HepG2 (cell line): ENCODE data around the gene RPL38. TPM values are rescaled to one million over a fixed set of nuclear protein-coding genes. Genes with fewer than 3 reads are reported as not detected.

Source experiments
- ATAC-seq: fragments of 200-7000 bp; cut with Tn5 transposase; 3 replicates; pipeline ENCODE4 v1.9.1; 2020; ENCODE audit warnings: mild to moderate bottlenecking, moderate library complexity
- BruUV-seq: library from RNA; stranded (reverse); fragments of 400-500 nt; replicated peaks from 2 replicates; lab custom pipeline; 2021; lab: Mats Ljungman, UMichigan
- CTCF ChIA-PET: fragments of 300-600 bp; formaldehyde crosslinking; extraction: SDS; loops from one replicate; lab custom pipeline; 2021; ENCODE audit warnings: low total read pairs, inconsistent platforms, low intra/inter-chr PET ratio; lab: Yijun Ruan, JAX
- POLR2A ChIA-PET: fragments of 350-600 bp; sonication (Branson Sonifier 250); formaldehyde crosslinking; loops from one replicate; lab custom pipeline; 2020; ENCODE audit warnings: antibody characterized with exemption, inconsistent platforms; lab: Yijun Ruan, JAX
- DNase-seq: peaks from one replicate; pipeline ENCODE4 v3.0.0-alpha.2; 2015; ENCODE audit warnings: low spot score
- FAIRE-seq: peaks from 3 replicates; lab custom pipeline; 2011; peaks lifted over from hg19 to GRCh38; lab: Jason Lieb, UNC
- H2AFZ ChIP-seq: one replicate; pipeline ENCODE4 v1.6.1; 2011; ENCODE audit warnings: low read length, inconsistent platforms
- H3K27ac ChIP-seq: fragments of 300-600 bp; 3 replicates; pipeline ENCODE4 v1.8.0; 2011; ENCODE audit warnings: mixed run types, mild to moderate bottlenecking, mixed read lengths, low read length, inconsistent platforms; ENCODE audit not compliant: insufficient read depth; ENCODE audit errors: extremely low read length
- H3K27me3 ChIP-seq, 2 experiments: fragments of 200-600 bp in 1 of 2; 2 replicates in 1 of 2; 3 replicates in 1 of 2; pipeline versions ENCODE4 v1.6.0 to v1.8.0; 2011; ENCODE audit warnings: low read length in 2 of 2, mild to moderate bottlenecking in 2 of 2, moderate library complexity in 2 of 2, inconsistent platforms in 1 of 2; ENCODE audit not compliant: insufficient read depth in 2 of 2, control insufficient read depth in 1 of 2
- H3K36me3 ChIP-seq, 2 experiments: fragments of 200-600 bp in 1 of 2; replicated peaks in 1 of 2; 2 replicates in 1 of 2; 3 replicates in 1 of 2; pipeline versions ENCODE4 v1.5.1 to v1.8.0; 2011; ENCODE audit warnings: low read length in 2 of 2, inconsistent platforms in 1 of 2; ENCODE audit not compliant: insufficient read depth in 2 of 2, control insufficient read depth in 1 of 2
- H3K4me1 ChIP-seq: 2 replicates; pipeline ENCODE4 v1.5.1; 2012; ENCODE audit warnings: low read length, inconsistent platforms; ENCODE audit not compliant: insufficient read depth
- H3K4me2 ChIP-seq: 2 replicates; pipeline ENCODE4 v1.6.0; 2011; ENCODE audit warnings: low read depth, low read length, inconsistent platforms
- H3K4me3 ChIP-seq, 3 experiments: fragments of 200-600 bp in 1 of 3; sonication (generic), shearing (Covaris generic) in 1 of 3; replicated peaks in 1 of 3; 2 replicates each; pipeline ENCODE4 v1.5.1; 2011 to 2016; ENCODE audit warnings: low read length in 3 of 3, inconsistent platforms in 2 of 3, low read depth in 2 of 3, mild to moderate bottlenecking in 2 of 3, control low read depth in 1 of 3, mixed read lengths in 1 of 3; ENCODE audit not compliant: insufficient read depth in 1 of 3
- H3K79me2 ChIP-seq: one replicate; pipeline ENCODE4 v1.6.1; 2011; ENCODE audit warnings: low read length, inconsistent platforms; ENCODE audit not compliant: insufficient read depth
- H3K9ac ChIP-seq: 2 replicates; pipeline ENCODE4 v1.6.0; 2011; ENCODE audit warnings: mild to moderate bottlenecking, low read depth, low read length, inconsistent platforms; ENCODE audit not compliant: insufficient read depth
- H3K9me3 ChIP-seq: 2 replicates; pipeline ENCODE4 v1.5.1; 2012; ENCODE audit warnings: mild to moderate bottlenecking, low read length
- H4K20me1 ChIP-seq: 2 replicates; pipeline ENCODE4 v1.6.0; 2011; ENCODE audit warnings: inconsistent platforms, mild to moderate bottlenecking, low read length, moderate library complexity; ENCODE audit not compliant: insufficient read depth
- ARHGAP35 ChIP-seq: sonication (generic); formaldehyde crosslinking; IDR thresholded peaks from 2 replicates; pipeline ENCODE4 v1.9.0; 2022; ENCODE audit warnings: mild to moderate bottlenecking, inconsistent platforms, moderate library complexity, missing genetic modification reagents, borderline replicate concordance
- CAMTA2 ChIP-seq: sonication (generic); formaldehyde crosslinking; IDR thresholded peaks from 2 replicates; pipeline ENCODE4 v1.4.0; 2020; ENCODE audit warnings: mild to moderate bottlenecking, missing genetic modification reagents, borderline replicate concordance
- E2F2 ChIP-seq: sonication (generic); formaldehyde crosslinking; IDR thresholded peaks from 2 replicates; pipeline ENCODE4 v1.4.0; 2020; ENCODE audit warnings: missing genetic modification reagents, borderline replicate concordance
- GLMP ChIP-seq: sonication (generic); formaldehyde crosslinking; IDR thresholded peaks from 2 replicates; pipeline ENCODE4 v1.9.0; 2021; ENCODE audit warnings: missing genetic modification reagents, mild to moderate bottlenecking, borderline replicate concordance
- HNRNPH1 ChIP-seq: fragments of 200-400 bp; formaldehyde crosslinking; optimal IDR thresholded peaks from 2 replicates; pipeline ENCODE3; 2017; ENCODE audit warnings: mild to moderate bottlenecking, low read depth, low read length
- KLF11 ChIP-seq: IDR thresholded peaks from 2 replicates; pipeline ENCODE4 v1.6.1; 2016; ENCODE audit warnings: missing compliant biosample characterization
- MBD4 ChIP-seq: IDR thresholded peaks from 2 replicates; pipeline ENCODE4 v1.6.1; 2012; ENCODE audit warnings: low read length, inconsistent platforms, borderline replicate concordance
- PAWR ChIP-seq: sonication (generic); formaldehyde crosslinking; IDR thresholded peaks from 2 replicates; pipeline ENCODE4 v1.4.0; 2020; ENCODE audit warnings: missing genetic modification reagents, mild to moderate bottlenecking, borderline replicate concordance
- PHB2 ChIP-seq: fragments of 450-650 bp; IDR thresholded peaks from 2 replicates; pipeline ENCODE4 v1.6.1; 2018; ENCODE audit not compliant: partially characterized antibody
- POGK ChIP-seq: sonication (generic); formaldehyde crosslinking; conservative IDR thresholded peaks from 2 replicates; pipeline ENCODE4 v1.8.0; 2022; ENCODE audit warnings: mild to moderate bottlenecking, moderate library complexity, missing genetic modification reagents
- RAD21 ChIP-seq: fragments of 450-650 bp; formaldehyde crosslinking; IDR thresholded peaks from 2 replicates; pipeline ENCODE4 v1.5.0; 2020; ENCODE audit warnings: mild to moderate bottlenecking
- RELA ChIP-seq: sonication (generic); formaldehyde crosslinking; IDR thresholded peaks from 2 replicates; pipeline ENCODE4 v1.4.0; 2020; ENCODE audit warnings: missing genetic modification reagents
- STAG1 ChIP-seq: sonication (generic); formaldehyde crosslinking; IDR thresholded peaks from 2 replicates; pipeline ENCODE4 v1.4.0; 2020; ENCODE audit warnings: missing genetic modification reagents
- TBL1XR1 ChIP-seq: fragments of 150-350 bp; IDR thresholded peaks from 2 replicates; pipeline ENCODE4 v1.6.1; 2014; ENCODE audit warnings: borderline replicate concordance, low read length; ENCODE audit not compliant: partially characterized antibody
- ZBTB20 ChIP-seq: sonication (generic); formaldehyde crosslinking; IDR thresholded peaks from 2 replicates; pipeline ENCODE4 v1.8.1; 2023; ENCODE audit warnings: missing genetic modification reagents, low read depth, mild to moderate bottlenecking, borderline replicate concordance
- ZNF251 ChIP-seq: sonication (generic); formaldehyde crosslinking; IDR thresholded peaks from 2 replicates; pipeline ENCODE4 v1.9.0; 2021; ENCODE audit warnings: mild to moderate bottlenecking, missing genetic modification reagents
- ZNF616 ChIP-seq: sonication (generic); formaldehyde crosslinking; IDR thresholded peaks from 2 replicates; pipeline ENCODE4 v1.5.0; 2020; ENCODE audit warnings: low read depth, mild to moderate bottlenecking, missing genetic modification reagents
- ZNF674 ChIP-seq: sonication (generic); formaldehyde crosslinking; IDR thresholded peaks from 2 replicates; pipeline ENCODE4 v1.5.0; 2020; ENCODE audit warnings: low read depth, mild to moderate bottlenecking, missing genetic modification reagents
- ZNF772 ChIP-seq: sonication (generic); formaldehyde crosslinking; IDR thresholded peaks from 2 replicates; pipeline ENCODE4 v1.5.0; 2020; ENCODE audit warnings: mild to moderate bottlenecking, missing genetic modification reagents
- WGBS: methylation state at CpG from one replicate; pipeline ENCODE4 v1.1.6; 2017; ENCODE audit warnings: low lambda C conversion rate; 5-methylcytosine and 5-hydroxymethylcytosine counted together
- in situ Hi-C: cut with HindIII; loops from 2 replicates; pipeline ENCODE4 v1.10.0; 2017; ENCODE audit warnings: low pct_unique_long_range_greater_than_20kb; ENCODE audit not compliant: extremely low pct_ligation_motif_present
- intact Hi-C: fragments of 100-400 bp; cut with micrococcal nuclease; formaldehyde crosslinking; loops from one replicate; pipeline ENCODE4 v1.10.0; 2022; ENCODE audit not compliant: unreplicated experiment
- polyA plus RNA-seq, 8 experiments: library from polyadenylated mRNA; depleted of rRNA in 3 of 8; stranded (reverse) in 7 of 8; unstranded in 1 of 8; fragments of >200 nt; fragmentation: Illumina TruSeq in 4 of 8; extraction: Trizol in 4 of 8; gene quantifications; 2 replicates each; pipeline versions ENCODE4 v1.2.1 to v1.2.3, GENCODE V29; 2011 to 2016; ENCODE audit warnings: low read depth in 4 of 8, missing spikeins in 1 of 8, mixed read lengths in 1 of 8; ENCODE audit not compliant: insufficient read depth in 1 of 8
- total RNA-seq, 5 experiments: library from RNA; depleted of rRNA; stranded (reverse); fragments of >200 nt; fragmentation: Illumina TruSeq; extraction: Trizol; gene quantifications; 2 replicates each; pipeline ENCODE4 v1.2.3, GENCODE V29; 2016; ENCODE audit warnings: low read depth in 1 of 5
- TF ChIP-seq, protein P1 (sequence below): IDR thresholded peaks from 2 replicates; pipeline ENCODE4 v1.6.1; 2012; ENCODE audit warnings: inconsistent platforms
- TF ChIP-seq, protein P2 (sequence below): fragments of 450-650 bp; IDR thresholded peaks from 2 replicates; pipeline ENCODE4 v1.6.1; 2017

The RPL38 gene
- total and polyA plus RNA-seq, 2 of the 13 experiments (the other 11 are each of a cell fraction or from before 2014, with no cell fraction given) = 2,370 to 2,372 TPM

GRCh38 chr17:74176546-74177001 lies 26.9 kb upstream of the RPL38 start:
- Histone ChIP-seq H4K20me1 (no peaks in the 10 kb centered on the region), H3K4me1 (no peaks in the 10 kb centered on the region), H3K79me2 (no peaks in the 10 kb centered on the region), H2AFZ (no peak overlapping the region), H3K27me3 (peaks cover 7 to 41% of the 10 kb centered on the region in 2 experiments; a peak in 4 of 5 replicates), H3K36me3 (no peaks in the 10 kb centered on the region), H3K9ac (no peak overlapping the region), H3K4me3 (no peak overlapping the region), H3K9me3 (no peaks in the 10 kb centered on the region), H3K27ac (no peak overlapping the region), H3K4me2 (no peak overlapping the region)
- CTCF ChIA-PET = interaction anchor here (1.4 to 1.6 kb wide), 3 partner anchors 23 to 747 kb away, joined by 3 to 9 read pairs (median 7); no protein-coding TSS in a partner anchor
- in situ Hi-C loops (no loop called here), intact Hi-C loops (loop anchor here (1.0 to 2.0 kb wide), 2 partner anchors 86 to 748 kb away; no protein-coding TSS in a partner anchor)
- DNase-seq (peak; percentile 60), FAIRE-seq (peak; percentile 77), ATAC-seq (peak; percentile 94)
- BruUV-seq = no TSS peak
- WGBS = 35% methylated on average over 10 of the region's 10 CpGs
- POLR2A ChIA-PET = no interaction called here
- TF ChIP-seq CAMTA2 (CRISPR knock-in tag) (no peak), TBL1XR1 (no peak), PHB2 (no peak), RAD21 (peak; percentile 70), ARHGAP35 (no peak), KLF11 (no peak), ZNF251 (CRISPR knock-in tag) (no peak), HNRNPH1 (no peak), ZNF772 (no peak), ZBTB20 (no peak), ZNF616 (CRISPR knock-in tag) (no peak), RELA (no peak), POGK (0 out of 2 replicates have a peak, but pooled peaks have one; percentile 22), MBD4 (no peak), ZNF674 (CRISPR knock-in tag) (no peak), E2F2 (no peak), GLMP (CRISPR knock-in tag) (no peak), PAWR (CRISPR knock-in tag) (no peak), STAG1 (CRISPR knock-in tag) (peak; percentile 88)
- TF ChIP-seq, protein P1, sequence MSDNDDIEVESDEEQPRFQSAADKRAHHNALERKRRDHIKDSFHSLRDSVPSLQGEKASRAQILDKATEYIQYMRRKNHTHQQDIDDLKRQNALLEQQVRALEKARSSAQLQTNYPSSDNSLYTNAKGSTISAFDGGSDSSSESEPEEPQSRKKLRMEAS = no peak
- TF ChIP-seq, protein P2, sequence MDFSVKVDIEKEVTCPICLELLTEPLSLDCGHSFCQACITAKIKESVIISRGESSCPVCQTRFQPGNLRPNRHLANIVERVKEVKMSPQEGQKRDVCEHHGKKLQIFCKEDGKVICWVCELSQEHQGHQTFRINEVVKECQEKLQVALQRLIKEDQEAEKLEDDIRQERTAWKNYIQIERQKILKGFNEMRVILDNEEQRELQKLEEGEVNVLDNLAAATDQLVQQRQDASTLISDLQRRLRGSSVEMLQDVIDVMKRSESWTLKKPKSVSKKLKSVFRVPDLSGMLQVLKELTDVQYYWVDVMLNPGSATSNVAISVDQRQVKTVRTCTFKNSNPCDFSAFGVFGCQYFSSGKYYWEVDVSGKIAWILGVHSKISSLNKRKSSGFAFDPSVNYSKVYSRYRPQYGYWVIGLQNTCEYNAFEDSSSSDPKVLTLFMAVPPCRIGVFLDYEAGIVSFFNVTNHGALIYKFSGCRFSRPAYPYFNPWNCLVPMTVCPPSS = no peak
